HG03196 (cell line): Measurements from ENCODE around the gene RASGRP1.
A peak's percentile ranks its signal among the peaks of the same experiment; 100 is the strongest.

Experiments
- ATAC-seq: cut with Tn5 transposase; IDR thresholded peaks from one replicate; pipeline ENCODE4 v1.9.1; 2021; ENCODE audit not compliant: unreplicated experiment

Gene RASGRP1

DNA sequence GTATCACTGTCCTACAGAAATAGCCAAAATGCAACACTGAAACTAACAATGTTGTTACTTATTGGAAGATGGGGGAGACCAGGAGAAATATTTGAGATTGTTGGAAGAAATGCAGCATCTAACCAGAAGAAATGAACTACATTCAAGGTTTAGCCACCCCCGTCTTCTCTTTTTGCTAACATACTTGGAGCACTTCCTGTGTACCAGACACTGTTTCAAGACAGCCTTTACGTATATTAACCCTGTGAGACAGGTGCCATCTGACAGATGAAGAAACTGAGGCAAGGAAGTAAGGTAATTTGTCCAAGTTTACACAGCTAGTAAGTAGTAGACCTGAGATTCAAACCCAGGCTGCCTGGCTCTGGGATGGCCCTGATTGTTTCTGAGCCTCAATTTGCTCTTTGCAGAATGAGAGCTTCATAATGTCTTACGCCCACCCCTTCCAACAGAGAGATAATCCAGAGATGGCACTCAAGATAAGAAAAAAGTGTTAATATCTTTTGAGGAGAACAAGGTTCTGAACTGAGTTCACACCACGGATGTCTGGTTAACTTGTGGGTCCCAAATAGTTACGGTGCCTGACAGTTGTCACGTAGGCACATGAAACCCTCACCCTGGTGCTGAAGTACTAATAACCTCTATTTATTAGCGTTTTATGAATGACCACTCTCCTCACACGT lies 26.1 kb downstream of the RASGRP1 start:
- ATAC-seq = no peak

DNA sequence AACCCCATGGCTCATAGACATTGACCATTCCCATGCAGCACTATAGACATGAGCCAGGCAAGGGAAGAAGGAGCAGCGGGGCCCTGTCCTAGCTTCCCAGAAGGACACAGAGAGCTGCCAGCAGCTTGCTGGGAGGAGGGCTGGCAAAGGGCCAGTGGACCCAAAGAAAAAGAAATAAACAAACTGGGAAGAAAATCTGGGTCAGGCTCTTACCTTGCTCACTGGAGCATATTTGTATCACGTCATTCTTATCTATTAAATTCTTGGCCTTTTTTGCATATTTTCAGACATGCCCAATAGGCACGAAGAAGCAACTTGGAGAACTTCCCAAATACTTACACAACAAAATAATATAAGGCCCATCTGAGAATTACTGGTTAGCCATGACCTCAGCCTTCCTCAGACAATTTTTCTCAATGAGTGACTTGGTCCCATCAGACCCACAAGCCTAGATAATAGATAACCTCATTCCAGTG lies 28.4 kb downstream of the RASGRP1 start:
- no peak for ATAC-seq

DNA sequence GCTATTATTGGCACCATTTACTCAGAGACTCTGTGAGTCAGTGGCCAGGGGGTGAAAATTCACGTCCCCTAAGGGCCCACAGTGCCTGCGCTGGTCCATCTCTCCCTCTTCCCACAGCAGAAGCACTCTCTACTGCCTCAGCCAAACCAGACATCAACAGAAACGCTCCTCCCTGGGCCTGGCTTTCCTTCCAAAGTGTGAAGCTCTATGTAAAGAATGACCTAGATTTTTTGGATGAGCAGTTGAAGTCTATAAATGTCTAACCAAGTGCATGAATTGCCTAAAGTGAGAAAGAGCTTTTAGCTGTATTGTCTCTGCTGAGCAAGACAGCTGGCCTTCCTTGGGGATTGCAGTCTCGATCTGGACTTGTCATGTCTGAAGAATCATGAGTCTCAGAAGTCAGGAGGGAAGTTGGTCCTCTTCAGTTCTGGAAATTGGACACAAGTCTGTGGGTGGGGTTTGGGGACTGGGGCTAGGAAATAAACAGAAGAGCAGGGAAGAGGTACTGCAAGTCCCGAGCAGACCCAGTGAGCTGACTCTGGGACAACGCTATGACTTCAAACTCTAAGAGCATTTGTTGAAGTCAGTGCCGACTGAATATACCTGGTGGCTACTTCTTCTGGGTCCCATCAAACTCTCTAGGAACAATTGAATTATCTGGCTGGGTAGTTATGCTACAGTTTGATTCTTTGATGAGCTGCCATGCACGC lies 29.0 kb downstream of the RASGRP1 start:
- ATAC-seq = no peak

DNA sequence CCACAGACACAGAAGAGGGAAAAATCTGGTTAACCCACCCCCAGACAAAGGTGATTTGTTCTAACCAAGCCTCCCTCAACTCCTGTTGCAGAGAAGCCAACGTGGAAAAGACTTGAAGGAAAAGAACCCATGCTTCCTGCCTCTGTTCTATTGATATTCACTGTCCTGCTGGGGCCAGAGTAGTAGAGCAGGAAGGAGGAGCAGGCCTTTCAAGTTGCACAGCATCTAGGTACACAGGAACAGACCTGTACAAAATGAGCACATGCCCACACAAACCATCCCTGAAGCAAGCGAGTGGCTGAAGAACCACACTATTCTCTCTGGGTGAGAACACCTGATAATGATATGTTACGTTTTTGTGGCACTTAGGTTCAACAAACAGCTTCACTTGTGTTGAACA lies 29.9 kb downstream of the RASGRP1 start:
- no peak for ATAC-seq

DNA sequence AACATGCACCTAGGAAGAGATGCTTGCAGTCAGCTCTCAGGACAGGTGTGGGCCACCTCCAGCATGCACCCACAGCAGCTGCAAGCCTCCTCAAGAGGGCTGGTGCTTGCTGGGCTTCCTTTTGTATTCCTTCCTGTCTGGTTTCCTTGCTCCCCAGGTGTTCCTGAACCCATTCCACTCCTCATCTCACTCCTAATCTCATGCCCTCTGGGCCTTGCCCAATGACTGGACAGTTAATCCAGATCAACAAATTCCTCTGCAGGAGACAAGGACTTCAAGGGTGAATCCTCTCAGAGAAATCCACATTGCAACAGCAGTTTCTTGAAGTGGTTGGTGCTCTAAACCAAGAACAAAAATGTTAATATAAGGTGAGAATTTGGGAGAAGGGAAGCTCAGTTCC lies 30.7 kb downstream of the RASGRP1 start:
- no peak for ATAC-seq

DNA sequence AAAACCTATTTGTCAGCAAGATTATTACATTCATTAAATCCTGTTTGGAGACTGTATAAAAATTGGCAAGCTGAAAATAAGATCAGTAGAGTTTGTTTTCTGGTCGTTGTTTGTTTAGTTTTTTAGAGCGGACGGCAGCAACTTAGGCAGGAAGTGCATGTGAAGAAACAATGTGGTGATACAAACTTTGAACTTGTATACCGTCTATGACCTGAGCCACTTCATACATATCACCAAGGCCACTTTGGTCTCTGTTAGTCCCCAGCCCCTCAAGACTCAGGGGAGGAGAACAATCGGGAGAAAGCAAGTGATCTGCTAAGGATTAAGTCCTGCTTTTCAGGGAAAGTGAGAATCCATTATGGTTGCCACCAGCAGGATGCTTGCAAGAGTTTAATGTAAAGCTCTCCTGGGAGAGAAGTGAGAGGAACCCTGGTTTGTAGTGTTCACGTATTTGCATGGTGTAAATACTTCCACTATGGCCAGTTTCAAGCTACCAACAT lies 31.1 kb downstream of the RASGRP1 start:
- no peak for ATAC-seq

DNA sequence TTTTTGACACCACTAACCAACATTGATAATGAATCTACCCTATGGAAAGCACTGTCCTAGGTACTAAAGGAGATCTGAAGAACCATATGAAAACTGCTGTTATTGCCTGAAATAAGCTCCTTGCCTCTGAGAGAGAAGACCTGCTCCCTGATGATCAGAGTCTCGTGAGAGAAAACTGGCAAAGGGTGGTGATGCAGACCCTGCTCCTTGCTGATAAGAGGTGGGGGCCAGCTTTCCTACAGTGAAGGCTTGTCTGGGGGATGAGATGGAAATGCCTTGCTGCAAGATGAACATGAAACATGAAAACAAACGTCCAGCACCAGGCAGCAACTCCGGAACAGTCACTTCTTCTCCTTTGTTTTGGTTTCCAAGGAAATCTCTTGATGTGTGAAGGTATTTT lies 31.9 kb downstream of the RASGRP1 start:
- no peak for ATAC-seq

DNA sequence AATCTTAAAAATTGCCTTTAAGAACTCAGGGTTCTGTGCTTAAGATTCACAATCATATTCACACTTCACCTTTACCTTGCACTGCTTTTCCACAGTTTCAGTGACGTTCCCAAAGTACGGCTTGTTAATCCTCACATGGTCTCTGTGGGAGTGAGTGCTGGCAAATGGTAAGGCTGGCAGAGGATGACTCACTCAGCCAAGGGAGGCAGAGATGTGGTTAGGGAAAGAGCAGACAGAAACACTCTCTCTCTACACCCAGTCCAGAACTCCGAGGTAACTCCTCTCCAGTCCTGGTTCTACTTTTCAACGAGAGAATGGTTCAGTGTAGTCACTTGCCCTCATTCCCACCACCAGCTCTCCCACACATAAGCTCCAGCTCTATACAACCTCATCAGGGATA lies 33.1 kb downstream of the RASGRP1 start:
- no peak for ATAC-seq

DNA sequence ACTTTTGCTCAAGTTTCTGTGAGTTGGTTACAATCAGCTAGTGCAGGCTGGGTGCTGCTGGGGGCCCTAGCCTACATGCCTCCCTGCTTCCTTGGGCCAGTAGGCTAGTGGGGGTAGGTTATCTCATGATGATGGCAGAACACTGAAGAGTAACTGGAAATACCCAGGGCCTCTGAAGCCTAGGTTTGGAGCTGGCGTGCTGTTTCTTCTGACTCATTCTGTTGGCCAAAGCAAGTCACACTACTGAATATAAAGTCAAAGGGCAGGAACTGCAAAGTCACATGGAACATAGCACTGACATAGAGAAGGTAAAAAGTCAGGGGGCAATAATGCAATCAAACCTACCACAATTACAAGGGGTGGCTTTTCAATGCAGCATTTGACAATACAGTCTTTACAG lies 34.5 kb downstream of the RASGRP1 start:
- no peak for ATAC-seq

DNA sequence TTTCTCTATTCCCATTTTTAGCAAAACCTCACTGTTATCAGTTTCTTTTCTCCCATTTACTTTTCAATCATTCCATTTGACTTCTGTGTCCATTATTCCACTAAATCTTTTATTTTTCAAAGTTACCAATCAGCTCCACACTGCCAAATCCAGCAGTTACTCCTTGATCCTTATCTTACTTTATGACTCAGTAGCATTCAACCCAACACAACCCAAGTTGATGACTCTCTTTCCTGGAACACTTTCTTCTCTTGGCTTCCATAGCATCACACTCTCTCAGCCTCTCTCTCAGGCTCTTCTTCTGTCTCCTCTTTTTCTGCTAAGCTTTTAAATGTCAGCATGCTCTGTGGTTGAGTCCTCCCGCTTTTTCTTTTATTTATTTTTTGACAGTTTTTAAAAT lies 36.3 kb downstream of the RASGRP1 start:
- no peak for ATAC-seq

DNA sequence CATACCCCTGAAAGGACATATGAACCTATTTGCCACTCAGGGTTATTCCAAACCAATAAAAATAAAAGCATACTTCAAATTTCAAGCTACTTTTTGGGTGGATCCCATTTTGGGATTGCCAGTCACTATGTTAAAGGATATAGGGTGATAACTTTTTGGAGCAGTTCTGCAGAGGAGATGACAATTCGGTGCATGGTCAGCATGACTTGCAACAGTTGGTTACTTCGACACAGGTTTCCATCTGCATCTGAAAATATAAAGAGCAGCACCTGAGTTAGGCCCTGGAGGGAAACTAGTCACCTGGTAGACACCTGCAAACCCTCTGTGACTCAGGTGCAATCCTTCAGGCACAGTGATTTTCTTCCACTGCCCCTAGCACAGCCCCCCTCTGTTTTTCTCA lies 38.5 kb downstream of the RASGRP1 start:
- ATAC-seq = no peak

DNA sequence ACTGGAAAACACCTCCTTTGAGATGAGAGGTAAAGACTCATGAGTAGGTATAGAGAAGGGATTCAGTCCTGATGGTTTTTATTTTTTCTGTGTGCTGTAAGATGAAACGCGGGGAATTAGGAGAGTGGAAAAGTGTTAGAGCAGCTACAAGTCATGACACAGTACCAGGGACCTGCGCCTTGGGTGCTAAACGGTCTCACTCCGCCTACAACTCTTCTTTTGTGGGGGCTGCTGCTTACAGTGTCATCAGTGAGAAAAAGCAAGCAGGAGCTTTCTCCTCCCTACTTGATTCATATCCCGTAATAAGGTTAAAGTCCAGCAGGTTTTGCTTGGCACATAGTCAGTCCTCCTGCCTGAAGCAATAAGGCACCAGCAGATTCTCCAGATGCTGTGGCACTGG lies 39.1 kb downstream of the RASGRP1 start:
- no peak for ATAC-seq

DNA sequence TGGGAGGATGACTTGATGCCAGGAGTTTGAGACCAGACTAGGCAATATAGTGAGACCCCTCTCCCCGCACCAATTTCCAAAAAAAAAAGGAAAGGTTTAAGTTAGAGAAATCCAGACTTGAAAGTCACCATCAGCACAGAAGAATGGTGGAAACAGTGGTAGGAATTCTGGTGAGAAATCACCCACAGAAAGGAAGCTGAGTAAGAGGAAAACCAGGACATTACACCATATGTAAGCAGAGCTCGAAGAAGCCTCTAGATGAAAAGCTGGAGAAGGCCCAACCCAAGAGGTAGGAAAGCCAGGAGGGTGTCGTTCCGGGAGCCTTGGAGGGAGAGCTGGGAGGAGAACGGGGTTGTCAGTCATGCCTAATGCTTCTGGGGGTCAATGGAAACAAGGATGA lies 40.5 kb downstream of the RASGRP1 start:
- ATAC-seq = no peak

DNA sequence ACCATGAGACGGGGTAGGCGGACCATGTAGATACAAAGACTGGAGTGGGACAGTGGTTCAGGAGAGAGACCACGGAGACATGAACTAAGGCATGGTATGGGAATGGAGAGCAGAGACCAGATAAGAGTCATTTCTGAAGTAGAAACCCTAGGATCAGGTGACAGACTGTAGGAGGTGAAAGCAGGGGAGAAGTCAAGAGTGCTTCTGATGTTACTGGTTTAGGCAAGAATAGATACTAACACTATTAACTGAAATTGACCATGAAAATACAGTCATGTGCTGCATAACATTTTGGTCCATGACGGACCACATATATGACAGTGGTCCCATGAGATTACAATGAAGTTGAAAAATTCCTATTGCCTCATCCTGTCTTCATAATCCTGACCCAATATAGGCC lies 41.7 kb downstream of the RASGRP1 start:
- ATAC-seq = no peak

DNA sequence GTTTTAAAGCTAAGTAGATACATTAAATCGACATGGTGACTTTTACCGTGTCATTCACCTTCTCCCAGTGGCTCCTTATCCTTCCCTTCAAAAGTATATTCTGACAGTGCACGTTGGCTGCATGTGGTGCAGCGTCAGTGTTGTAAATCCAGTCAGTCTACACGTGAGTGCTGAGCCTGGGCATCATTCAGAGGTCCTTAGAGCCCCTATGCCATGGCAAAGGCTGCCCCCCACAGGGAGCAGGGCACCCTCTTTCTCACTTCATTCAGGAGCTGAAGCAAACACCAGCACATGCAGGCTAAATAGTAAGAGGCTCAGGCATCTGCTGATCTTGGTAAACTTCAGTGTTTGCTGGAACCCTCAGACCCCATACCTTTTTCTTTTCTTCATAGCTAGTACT lies 43.3 kb downstream of the RASGRP1 start:
- no peak for ATAC-seq

DNA sequence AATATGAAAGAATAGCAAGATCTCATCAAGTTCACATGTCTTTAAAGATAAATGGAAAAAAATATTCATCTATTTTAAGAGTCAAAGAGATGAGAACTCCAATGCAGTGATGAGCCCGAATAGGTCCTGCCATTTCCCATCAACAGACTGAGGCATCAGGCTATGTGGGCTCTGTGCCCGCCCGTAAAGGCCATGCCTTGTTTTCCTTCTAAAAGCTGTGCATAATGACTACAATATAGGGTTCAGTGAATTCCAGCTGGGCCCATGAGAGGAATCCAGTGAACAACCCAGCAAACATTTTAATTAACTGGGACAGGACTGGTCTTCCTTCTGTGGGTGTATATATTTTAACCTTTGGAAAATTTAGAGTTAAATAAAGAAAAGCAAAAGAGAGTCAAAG lies 44.6 kb downstream of the RASGRP1 start:
- no peak for ATAC-seq

DNA sequence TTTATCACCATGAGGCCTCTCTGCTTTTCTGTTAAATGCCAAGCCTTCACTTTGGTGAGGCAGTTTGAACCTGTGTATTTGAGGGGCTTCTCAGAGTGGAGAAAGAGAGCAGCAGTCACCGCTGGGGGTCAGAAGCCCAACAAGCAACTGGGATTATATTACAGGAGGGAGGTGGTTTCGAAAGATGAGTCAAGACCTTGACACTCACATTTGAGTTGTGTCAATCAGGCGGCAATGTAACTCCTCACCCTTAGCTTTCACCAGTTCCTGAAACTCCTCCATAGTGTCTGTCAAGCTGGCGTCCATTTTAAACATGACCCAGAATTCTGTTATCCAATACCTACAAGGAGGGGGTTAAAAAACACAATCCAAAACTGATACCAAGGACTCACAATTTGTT lies 46.5 kb downstream of the RASGRP1 start:
- no peak for ATAC-seq

DNA sequence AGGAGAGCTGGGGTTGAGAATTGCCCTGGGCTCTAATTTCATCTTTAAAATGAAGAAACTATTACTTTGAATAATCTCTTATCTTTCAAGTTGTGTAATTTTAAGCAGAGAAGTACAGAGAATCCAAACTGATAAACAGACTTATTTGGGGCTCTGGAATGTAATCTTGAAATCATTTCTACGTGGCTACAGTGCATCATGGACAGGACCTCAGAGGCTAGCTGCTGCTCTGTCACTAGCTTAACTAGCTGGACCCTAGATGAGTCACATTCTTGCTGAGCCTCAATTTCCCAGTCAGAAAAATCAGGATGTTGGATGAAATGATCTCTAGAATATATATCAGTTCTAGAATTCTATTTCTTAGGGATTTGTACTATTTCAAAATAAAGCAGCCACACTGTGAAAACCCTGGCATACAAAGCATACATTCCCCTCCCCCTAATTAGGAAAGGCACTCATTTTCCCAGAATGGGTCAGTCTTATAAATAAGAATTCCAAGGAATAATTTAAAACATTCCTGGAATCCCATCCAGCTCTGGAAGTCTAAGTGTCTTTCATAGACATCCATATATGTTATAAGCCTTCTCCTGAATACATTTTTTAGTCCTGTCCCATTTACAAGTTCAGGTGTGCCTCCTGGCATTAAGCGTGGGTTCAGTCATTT lies 47.2 kb downstream of the RASGRP1 start:
- no peak for ATAC-seq

DNA sequence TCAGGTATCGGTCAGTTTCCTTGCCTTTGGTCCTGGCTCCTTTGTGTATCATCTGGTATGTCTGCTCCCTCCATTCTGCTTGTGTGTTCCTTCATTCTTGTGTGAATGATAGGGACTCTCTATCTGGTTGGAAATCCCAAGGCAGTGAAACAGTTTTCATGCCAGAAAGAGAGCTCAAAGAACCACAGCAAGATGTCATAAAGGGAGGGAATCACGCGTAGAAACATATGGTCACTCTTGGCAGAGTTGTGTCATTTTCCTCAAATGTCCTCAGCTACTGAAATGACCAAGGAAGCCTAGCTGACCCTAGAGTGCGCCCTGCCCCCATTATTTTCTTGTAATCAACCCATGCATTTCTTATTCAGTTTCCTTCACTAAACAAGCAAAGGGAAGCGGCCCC lies 48.0 kb downstream of the RASGRP1 start:
- ATAC-seq = no peak

DNA sequence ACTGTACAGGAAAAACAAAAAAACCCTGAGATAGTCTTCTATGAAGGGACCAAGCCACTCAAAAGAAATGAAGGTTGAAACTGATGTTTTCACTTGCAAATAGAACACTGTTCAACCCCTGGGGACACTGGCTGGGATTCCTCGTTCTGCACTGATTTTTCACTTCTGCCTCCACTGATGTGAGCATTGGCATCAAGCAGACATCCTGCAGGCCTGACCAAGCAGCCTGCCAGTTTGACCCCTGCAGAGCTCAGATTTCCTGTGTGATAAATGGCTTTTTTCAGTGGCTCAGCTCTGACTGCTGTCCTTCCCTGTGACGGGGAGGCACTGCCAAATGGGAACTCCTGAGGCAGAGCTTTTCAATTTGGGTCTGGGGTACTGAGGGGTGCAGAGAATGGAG lies 50.0 kb downstream of the RASGRP1 start:
- peak; percentile 69 for ATAC-seq

DNA sequence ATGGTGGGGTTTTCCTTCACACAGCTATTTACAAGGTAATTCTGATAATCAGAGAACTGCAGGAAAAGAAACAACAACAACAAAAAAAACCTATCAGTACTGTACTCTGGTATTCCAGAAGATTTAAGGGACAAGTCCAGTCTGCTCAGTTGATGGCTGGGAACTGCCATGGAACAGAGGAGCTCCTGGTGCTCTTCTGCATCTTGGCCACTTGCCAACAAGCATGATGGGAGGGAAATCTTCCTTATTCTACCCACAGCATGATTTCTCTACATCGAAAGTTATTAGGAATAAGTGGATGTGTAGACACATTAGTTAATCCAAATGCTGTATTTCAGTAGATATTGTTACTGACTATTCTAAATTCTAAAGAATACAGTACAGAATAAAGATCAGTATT lies 51.7 kb downstream of the RASGRP1 start:
- no peak for ATAC-seq

DNA sequence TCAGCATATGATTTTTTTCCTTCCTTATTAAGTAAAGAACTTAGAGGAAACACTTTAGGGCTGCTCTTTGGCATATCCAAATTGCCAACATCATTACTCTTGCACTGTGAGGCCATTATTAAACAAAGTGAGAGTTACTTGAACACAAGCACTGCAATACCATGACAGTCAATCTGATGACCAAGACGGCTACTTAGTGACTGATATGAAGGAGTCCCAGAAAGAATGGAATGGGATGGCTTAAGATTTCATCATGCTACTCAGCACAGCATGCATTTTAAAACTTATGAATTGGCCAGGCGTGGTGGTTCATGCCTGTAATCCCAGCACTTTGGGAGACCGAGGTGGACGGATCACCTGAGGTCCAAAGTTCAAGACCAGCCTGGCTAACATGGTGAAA lies 55.5 kb downstream of the RASGRP1 start:
- ATAC-seq = no peak
